Inflammatory macrophage treated with lipopolysaccharide for 4 hours (primary cell): ENCODE data around the gene MFF.
A peak's percentile ranks its signal among the peaks of the same experiment; 100 is the strongest.

ENCODE experiments used
- DNase-seq: peaks from one replicate; pipeline ENCODE4 v3.0.0-alpha.2; 2020

Gene MFF, protein sequence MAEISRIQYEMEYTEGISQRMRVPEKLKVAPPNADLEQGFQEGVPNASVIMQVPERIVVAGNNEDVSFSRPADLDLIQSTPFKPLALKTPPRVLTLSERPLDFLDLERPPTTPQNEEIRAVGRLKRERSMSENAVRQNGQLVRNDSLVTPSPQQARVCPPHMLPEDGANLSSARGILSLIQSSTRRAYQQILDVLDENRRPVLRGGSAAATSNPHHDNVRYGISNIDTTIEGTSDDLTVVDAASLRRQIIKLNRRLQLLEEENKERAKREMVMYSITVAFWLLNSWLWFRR

GRCh38 chr2:227324995-227325838 lies at the start of gene MFF:
Gene MFF (plus strand): TSS chr2:227325251. CDS start chr2:227330666, 5,415 bp downstream.
- peak; percentile 94 for DNase-seq

GRCh38 chr2:227280895-227281294 lies 44.2 kb upstream of the MFF start:
- no peak for DNase-seq

DNA sequence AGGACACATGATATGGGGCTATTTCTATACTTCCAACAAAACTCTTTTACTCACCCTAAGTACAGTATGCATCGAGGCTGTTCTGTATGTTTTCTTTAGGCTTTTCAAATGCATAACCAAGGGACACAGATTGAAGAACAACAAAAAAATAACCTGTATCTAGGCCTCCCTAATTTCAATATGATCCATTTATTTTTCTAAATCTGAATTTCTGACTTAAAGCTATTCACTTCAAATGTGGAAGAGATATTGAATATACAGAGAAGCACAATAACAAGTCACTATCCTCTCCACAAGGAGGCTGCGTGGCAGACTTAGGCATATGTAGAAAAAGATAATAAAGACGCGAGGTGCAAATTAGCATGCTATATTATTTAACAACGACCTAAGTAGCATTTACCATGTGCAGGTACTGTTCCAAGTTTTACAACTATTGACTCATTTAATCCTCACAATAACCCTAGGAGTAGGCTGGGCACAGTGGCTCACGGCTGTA lies 39.3 kb upstream of the MFF start:
- DNase-seq, result no peak

- DNase-seq, result no peak
Observed at GRCh38 chr2:227287771-227288170, 37.3 kb upstream of the MFF start.

DNA sequence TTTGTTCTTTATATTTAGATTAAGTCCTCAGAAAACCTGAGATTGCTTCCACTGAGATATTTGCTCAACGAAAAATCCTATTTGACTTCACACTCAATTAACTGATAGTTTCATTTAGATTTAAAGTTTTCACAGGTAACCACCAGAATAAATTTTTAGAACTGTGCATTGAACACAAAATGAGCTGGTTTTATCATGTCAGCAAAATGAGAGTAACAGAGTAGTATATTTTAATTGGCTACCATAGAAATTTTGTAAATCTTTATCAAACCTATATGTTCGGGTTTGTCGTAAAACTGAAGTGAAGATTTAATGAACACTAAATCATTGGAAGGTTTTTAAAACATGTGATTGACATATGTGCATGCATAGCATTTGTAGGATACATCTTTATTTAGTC lies 32.7 kb upstream of the MFF start:
- DNase-seq, result no peak

- no peak for DNase-seq
Observed at GRCh38 chr2:227293531-227293930, 31.5 kb upstream of the MFF start.

DNA sequence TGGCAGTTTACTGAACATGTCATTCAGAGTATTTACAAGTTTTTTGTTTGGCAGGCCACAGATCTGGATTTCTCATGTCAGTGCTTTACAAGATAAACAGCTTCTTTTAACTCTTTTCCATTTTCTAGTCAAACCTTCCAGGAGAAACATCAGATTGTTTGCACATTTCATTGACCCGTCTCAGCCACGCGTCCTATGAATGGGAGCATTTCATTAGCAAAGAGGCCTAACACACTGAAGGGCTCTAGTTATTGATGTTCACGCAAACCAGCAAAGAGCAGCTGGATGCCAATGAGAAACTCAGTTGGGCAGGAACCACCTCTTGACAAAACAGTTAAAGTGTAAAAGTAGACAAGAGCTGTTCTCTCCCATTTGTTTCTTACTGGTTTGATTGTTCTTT lies 29.2 kb upstream of the MFF start:
- DNase-seq, result no peak

GRCh38 chr2:227296671-227297405 lies 28.2 kb upstream of the MFF start:
- DNase-seq, result no peak

DNA sequence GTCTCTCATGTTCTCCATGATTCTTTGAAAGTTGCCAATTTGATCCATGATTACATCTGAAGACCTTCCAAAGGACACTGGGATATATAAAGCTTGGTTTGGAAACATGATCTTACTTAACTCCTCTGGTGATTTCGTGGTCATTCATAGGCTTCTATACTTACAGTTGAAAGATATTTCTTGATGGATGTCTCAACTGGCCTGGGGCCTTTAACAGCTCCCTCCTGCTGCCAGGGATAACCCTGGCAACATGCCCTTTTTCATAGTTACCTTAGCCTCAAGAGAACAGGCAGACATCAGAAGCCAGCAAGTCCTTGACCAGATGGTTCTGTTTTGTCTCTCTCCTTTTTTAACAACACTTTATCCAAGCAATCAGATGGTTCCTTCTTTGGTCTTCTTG lies 23.5 kb upstream of the MFF start:
- no peak for DNase-seq

DNA sequence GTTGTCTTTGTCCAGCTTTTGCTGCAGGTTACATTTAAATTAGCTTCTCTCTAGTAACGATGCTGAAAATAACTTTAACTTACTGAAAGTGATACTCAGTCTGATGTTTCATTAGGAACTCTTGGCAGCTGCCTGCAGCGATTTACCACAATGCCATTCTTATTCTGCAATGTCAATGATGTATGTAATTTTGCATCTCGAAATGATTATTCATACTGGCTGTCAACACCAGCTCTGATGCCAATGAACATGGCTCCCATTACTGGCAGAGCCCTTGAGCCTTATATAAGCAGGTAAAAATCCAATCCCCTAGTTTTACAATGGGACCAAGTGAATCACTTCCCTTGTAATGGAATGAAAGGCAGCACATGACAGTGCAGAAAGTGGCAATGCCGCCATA lies 16.3 kb upstream of the MFF start:
- no peak for DNase-seq

DNA sequence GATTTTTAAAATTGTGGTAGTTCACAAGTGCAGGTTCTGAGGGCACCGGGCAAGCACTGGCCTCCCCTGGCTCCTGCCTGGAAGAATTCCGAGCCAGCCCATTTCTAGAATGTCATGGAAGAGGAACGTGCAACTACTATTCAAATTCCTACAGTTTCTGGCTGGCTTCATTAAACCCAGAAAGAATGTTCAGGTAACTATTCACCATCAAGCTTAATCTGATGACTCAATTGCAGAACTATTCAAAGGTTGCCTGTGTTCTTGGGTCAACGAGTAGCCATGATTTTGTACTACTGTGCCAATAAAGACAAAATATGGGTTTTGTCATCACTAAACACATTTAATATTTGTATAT lies 14.3 kb upstream of the MFF start:
- DNase-seq, result no peak

DNA sequence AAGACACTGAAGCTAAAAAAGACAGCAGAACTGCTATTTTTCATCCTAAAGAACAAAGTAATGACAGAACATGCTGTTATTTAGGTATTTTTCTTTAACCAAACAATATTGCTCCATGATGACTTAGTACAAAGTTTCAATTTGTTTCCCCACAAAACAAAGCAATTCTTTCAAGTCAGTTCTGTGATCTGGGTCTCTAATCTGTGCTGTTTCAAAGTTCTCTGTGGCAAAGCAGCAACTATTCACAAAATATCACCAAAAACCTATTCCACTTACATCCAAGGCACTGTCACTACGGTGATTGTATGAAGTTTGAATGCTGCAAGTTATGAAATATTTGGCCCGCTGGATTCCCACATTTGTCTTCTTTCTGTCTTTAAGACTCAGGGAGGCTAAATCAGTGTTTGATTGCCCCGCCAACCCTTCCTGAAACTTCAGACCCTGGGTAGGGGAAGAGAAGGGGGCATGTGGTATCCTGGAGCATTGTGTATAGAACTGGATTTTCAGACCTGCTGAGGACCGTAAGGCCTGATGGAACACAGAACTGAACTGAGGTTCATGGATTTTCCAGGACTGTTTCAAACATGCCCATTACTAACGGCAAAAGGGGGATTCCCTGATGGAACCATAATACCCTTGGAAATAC lies 13.1 kb upstream of the MFF start:
- no peak for DNase-seq

GRCh38 chr2:227312579-227312978 lies 12.5 kb upstream of the MFF start:
- no peak for DNase-seq

DNA sequence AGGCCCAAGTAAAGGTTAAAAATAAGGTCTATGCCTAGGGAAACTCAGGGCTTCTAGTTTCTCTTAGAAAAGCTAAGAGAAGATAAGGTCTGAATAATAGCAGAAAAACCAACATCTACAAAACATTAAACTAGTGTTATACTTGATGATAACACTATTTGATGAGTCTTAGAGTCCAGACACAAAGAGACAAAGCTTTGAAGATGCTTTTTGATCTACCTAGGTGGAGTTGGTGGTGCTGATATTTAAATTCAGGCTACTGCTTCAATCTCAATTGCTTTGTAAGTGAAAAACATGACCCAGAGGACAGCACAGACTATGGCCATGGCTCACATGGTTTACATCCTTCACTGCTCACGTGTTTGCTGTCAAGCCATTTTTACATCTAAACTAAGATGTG lies 11.7 kb upstream of the MFF start:
- DNase-seq, result no peak

DNA sequence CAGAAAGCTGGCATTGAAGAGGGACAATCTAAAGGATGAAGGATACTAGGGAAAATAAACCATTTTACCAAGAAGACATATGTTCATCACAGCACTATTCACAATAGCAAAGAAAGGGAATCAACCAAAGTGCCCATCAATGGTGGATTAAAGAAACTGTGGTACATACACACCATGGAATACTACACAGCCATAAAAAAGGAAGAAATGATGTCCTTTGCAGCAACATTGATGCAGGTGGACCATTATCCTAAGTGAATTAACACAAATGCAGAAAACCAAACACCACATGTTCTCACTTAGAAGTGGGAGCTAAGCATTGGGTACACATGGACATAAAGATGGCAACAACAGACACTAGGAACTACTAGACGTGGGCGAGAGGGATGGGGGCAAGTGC lies 7.2 kb upstream of the MFF start:
- DNase-seq, result no peak

DNA sequence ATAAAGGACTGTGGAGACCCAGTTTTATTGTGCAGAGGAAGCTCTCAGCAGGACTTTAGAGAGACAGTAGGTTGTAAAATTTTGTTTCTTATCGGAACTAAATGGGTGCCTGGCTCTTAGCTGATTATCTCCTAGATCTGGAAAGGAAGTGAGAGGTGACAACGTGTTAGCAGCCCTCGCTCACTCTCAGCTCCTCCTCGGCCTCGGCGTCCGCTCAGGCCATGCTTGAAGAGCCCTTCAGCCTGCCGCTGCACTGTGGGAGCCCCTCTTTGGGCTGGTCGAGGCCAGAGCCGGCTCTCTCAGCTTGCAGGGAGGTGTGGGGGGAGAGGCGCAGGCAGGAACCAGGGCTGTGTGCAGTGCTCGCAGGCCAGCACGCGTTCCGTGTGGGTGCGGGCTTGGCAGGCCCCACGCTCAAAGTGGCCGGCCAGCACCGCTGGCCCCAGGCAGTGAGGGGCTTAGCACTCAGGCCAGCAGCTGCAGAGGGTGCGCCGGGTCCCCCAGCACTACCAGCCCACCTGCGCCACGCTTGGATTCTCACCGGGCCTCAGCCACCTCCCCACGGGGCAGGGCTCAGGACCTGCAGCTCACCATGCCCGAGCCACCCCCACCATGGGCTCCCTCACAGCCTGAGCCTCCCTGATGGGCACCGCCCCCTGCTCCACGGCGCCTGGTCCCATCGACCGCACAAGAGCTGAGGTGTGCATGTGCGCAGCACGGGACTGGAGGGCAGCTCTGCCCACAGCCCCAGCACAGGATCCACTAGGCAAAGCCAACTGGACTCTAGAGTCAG lies 4.6 kb upstream of the MFF start:
- DNase-seq, result no peak

GRCh38 chr2:227322530-227323205 lies 2.4 kb upstream of the MFF start:
- DNase-seq, result no peak

DNA sequence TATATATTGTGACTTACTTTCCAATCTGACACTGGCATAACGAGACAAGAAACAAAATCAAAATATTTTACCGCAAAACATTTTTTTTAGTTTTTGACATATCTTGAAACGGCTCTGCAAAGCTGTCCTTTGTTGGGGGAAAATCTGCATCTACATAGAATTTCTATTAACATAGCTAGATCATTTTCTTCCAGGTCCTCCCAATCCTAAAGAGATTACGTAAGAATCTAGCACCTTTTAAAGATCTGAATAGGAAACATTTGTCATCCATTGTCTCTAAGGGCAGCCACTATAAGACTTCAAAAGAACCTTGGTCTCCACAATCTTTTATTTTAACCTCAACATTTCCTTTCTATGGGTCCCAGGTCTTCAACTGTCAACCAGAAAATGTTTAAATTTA lies 1.2 kb upstream of the MFF start:
- no peak for DNase-seq

- no peak for DNase-seq
Observed at GRCh38 chr2:227324642-227324994, 433 bp upstream of the MFF start.

GRCh38 chr2:227325839-227326195 lies 766 bp downstream of the MFF start:
- DNase-seq, result peak; percentile 24

GRCh38 chr2:227326783-227327182 lies 1.7 kb downstream of the MFF start:
- no peak for DNase-seq

DNA sequence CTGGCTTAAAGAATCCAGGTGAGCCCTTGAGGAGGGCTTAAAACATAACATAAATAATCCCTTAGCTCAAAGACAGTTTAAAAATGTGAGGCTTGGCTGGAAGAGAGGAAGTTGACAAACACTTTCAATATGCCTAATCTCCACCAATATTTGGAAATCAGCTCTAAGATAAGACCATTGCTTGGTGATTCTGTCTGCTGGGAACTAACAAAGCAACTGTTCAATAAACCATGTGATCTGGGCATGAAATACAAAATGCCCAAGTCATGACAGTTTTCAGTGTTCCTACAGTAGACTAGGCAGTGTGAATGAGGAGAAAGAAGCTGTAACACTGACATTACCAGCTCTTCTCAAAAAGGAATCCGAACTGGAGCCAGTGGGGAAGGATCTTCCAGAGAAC lies 10.7 kb downstream of the MFF start:
- peak; percentile 69 for DNase-seq
